ENCODE results near the gene IL20.
A peak's percentile ranks its signal among the peaks of the same experiment; 100 is the strongest.

Gene IL20

GRCh38 chr1:206905295-206906164, 40.1 kb downstream of the IL20 start:
- peak; percentile 9 for DNase-seq

GRCh38 chr1:206907304-206907991, 42.0 kb downstream of the IL20 start:
- no peak for DNase-seq

DNA sequence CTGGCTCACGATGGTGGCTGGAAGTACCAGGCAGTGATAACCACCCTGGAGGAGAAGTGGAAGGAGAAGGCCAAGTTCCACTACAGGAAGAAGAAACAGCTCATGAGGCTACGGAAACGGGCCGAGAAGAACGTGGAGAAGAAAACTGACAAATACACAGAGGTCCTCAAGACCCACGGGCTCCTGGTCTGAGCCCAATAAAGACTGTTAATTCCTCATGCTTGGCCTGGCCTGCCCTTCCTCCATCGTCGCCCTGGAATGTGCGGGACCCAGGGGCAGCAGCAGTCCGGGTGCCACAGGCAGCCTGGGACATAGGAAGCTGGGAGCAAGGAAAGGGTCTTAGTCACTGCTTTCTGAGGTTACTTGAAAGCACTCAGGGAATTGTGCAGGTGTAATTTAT, 42.6 kb downstream of the IL20 start:
- DNase-seq: no peak

- peak; percentile 17 for DNase-seq
Measured at GRCh38 chr1:206909161-206909882, 43.9 kb downstream of the IL20 start.

DNA sequence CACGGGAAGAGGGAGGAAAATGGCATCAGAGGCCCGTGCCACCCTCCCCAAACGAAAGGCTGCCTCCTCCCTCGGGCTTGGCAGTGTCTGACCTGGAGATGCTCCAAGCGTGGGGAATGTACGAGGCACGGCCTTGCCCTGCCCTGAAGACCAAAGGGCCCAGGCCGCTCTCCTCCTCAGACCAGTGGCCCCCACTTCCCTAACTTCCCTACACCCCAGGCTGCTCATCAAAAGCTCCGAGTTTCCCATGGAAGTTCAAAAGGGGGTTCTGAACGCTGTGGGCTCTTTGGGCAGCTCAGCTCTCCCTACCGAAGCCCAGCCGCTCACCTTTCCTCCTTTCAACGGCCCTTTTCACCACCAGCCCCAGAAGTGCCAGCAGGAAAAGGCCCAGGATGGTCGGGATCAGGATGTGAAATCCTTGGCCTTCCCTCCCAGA, 44.5 kb downstream of the IL20 start:
- DNase-seq: no peak

- DNase-seq: no peak
Measured at GRCh38 chr1:206911064-206911663, 45.7 kb downstream of the IL20 start.

DNA sequence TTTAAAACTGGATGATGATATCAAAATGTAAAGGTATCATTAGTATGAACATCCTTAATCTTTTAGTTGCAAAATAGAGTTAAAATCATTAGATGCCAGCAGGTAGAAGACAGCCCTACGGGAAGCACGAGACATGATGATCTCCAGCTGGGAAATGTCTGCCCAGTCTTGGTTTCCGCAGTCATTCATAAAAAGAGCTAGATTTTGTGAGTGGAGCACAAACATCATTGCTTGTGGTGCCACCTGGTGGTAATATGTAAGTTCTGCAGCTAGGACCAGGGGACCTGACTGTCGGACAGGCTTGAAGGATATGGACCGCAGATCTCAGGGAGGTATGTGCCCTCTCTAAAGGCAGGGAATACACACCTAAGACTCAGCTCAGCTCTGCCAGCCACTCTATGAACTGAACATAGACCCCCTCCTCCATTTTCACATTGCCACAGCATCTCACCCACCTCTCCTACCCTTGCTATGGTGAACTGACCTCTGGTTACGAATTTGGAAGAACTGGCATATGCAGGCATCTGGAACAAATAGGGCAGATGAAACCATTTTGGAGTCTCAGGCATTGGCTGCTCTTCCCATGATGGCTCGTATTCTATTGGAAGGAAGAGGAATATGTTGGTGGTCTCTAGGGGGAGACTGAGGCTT, 47.1 kb downstream of the IL20 start:
- peak; percentile 48 for DNase-seq

- DNase-seq: no peak
Measured at GRCh38 chr1:206913766-206914537, 48.5 kb downstream of the IL20 start.

DNA sequence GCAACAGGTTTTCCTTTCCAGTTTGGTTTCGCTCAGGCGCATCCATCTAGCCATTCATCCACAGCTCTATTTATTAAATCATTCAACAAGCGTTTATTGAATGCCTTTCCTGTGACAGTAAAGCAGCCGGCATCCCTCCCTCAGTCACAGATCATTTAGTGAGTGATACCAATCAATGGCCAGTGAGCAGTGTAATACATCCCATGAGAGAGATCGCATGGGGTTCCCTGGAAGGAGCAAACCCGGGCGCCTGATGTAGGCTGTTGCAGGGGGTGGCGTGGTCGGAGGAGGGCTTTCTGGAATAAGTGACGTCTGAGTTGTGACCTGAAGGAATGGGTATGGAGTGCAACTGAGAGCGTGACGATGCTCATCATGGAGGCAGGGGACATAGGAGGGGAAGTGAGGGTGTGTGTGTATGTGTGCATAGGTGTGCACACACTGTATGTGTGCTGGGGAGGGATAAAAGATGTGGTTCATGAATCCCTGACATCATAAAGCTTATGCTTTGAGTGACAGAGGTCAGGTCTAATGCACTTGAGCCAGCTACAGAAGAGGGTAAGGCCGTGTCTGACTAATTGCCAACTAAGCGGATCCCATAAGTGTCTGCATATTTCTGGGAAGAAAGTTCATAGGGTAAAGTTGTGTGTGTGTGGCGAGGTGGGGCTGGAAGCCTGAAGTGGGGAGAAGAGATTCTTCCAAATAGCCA, 49.8 kb downstream of the IL20 start:
- no peak for DNase-seq

DNA sequence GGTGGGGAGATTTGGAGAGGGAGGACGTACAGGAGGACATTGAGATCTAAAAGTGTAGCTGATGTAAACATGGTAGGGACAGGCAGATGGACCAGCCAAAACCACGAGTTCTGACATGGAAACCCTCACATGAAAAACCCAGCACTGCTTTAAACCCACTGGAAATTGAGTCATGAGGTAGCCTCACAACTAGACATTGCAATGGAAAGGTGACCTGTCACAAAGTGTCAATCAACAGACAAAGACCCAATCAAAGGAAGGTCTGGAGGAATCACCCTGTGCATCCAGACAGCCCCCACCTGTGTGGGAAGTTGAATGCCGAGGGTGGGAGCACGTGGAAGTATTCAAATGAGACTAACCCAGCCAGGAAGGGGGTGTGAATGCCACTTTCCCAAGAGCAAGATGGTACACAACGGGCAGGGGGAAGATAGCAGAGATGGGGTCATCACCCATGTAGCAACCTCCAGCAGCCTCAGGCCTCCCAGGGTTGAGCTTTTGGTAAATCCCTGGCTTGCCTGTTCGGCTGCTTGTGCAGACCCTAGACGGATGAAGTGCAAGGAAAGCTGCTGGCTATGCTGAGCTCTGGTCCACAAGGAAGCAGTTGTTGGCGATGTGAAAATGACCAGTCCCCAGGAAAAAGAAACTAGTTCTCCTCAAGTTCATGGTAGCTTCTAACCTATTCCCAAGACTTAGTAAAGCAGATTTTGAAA, 50.7 kb downstream of the IL20 start:
- DNase-seq: no peak

DNA sequence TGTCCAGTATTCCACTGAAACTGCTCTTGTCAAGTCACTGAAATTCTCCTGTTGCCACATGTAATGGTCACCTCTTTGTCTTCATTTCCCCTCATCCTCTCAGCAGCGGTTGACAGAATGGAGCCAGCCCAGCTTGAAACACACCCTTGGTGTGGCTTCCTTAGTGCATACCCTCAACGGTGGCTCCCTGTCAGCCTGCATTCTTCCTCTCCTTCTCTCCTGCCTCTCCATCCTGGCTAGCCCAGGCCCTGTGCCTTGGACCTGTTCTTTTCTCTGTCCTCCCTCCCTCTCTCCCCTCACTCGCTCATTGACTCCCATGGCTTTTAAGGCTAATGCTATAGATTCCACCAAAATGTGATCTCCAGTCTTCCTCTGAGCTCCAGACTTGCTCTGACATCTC, 52.7 kb downstream of the IL20 start:
- DNase-seq: no peak

All from stimulated activated naive CD4-positive, alpha-beta T cell treated with Interleukin-2 at 50 U/mL for 16 hours (primary cell).